Endothelial cell of umbilical vein (primary cell): Measurements from ENCODE around the gene PAX8. TPM values are rescaled to one million over a fixed set of nuclear protein-coding genes. Genes with fewer than 3 reads are reported as not detected.

Source experiments
- BruUV-seq: library from RNA; stranded (reverse); fragments of 400-500 nt; replicated peaks from 2 replicates; lab custom pipeline; 2021; lab: Mats Ljungman, UMichigan
- CTCF ChIA-PET: fragments of 300-600, 350-600 bp; sonication (Branson Sonifier 250); formaldehyde crosslinking; loops from one replicate; lab custom pipeline; 2021; ENCODE audit warnings: antibody characterized with exemption, inconsistent platforms; lab: Charles Lee
- POLR2A ChIA-PET: fragments of 300-600, 350-600 bp; sonication (Branson Sonifier 250); formaldehyde crosslinking; loops from one replicate; lab custom pipeline; 2021; ENCODE audit warnings: antibody characterized with exemption, inconsistent platforms; lab: Charles Lee
- DNase-seq: peaks from one replicate; pipeline ENCODE4 v3.0.0-alpha.2; 2011; ENCODE audit warnings: low read depth, low spot score
- FAIRE-seq: peaks from 2 replicates; lab custom pipeline; 2011; peaks lifted over from hg19 to GRCh38; lab: Jason Lieb, UNC
- H2AFZ ChIP-seq: 2 replicates; pipeline ENCODE4 v1.6.0; 2012; ENCODE audit warnings: low read depth, low read length, control low read depth, inconsistent platforms
- H3K27ac ChIP-seq: 2 replicates; pipeline ENCODE4 v1.5.1; 2011; ENCODE audit warnings: low read depth, mild to moderate bottlenecking, control low read depth, low read length, moderate library complexity; ENCODE audit not compliant: insufficient read depth
- H3K27me3 ChIP-seq, 2 experiments: 2 replicates each; pipeline versions ENCODE4 v1.6.0 to v1.6.1; 2011; ENCODE audit warnings: low read length in 2 of 2, mixed read lengths in 1 of 2; ENCODE audit not compliant: control insufficient read depth in 2 of 2, insufficient read depth in 2 of 2
- H3K36me3 ChIP-seq, 2 experiments: 2 replicates in 1 of 2; 3 replicates in 1 of 2; pipeline ENCODE4 v1.5.1; 2011; ENCODE audit warnings: low read length in 2 of 2, mild to moderate bottlenecking in 1 of 2, moderate library complexity in 1 of 2; ENCODE audit not compliant: control insufficient read depth in 2 of 2, insufficient read depth in 2 of 2; ENCODE audit errors: extremely low read depth in 1 of 2
- H3K4me1 ChIP-seq: 3 replicates; pipeline ENCODE4 v1.5.1; 2011; ENCODE audit warnings: mild to moderate bottlenecking, low read length; ENCODE audit not compliant: control insufficient read depth, insufficient read depth; ENCODE audit errors: extremely low read depth
- H3K4me2 ChIP-seq: 2 replicates; pipeline ENCODE4 v1.6.1; 2011; ENCODE audit warnings: low read length, control low read depth, mixed read lengths; ENCODE audit not compliant: insufficient read depth
- H3K4me3 ChIP-seq, 3 experiments: fragments of 200-600 bp in 1 of 3; sonication (generic), shearing (Covaris generic) in 1 of 3; replicated peaks in 1 of 3; 2 replicates each; pipeline ENCODE4 v1.5.1; 2011 to 2016; ENCODE audit warnings: control low read depth in 3 of 3, low read length in 3 of 3, mild to moderate bottlenecking in 2 of 3, inconsistent platforms in 1 of 3, low read depth in 1 of 3, moderate library complexity in 1 of 3; ENCODE audit not compliant: insufficient read depth in 1 of 3
- H3K79me2 ChIP-seq: 2 replicates; pipeline ENCODE4 v1.6.0; 2012; ENCODE audit warnings: low read length, inconsistent platforms; ENCODE audit not compliant: control insufficient read depth, insufficient read depth
- H3K9ac ChIP-seq: replicated peaks from 2 replicates; pipeline ENCODE3; 2011; ENCODE audit warnings: low read length, control low read depth; ENCODE audit not compliant: insufficient read depth; ENCODE audit errors: extremely low read depth
- H3K9me1 ChIP-seq: replicated peaks from 3 replicates; pipeline ENCODE4 v1.6.0; 2011; ENCODE audit warnings: mild to moderate bottlenecking, low read length; ENCODE audit not compliant: control insufficient read depth, insufficient read depth; ENCODE audit errors: extremely low read depth
- H3K9me3 ChIP-seq: replicated peaks from 2 replicates; pipeline ENCODE4 v1.5.1; 2012; ENCODE audit warnings: low read length, inconsistent platforms; ENCODE audit not compliant: control insufficient read depth, insufficient read depth
- H4K20me1 ChIP-seq: replicated peaks from 2 replicates; pipeline ENCODE3; 2011; ENCODE audit warnings: mild to moderate bottlenecking, low read length; ENCODE audit not compliant: control insufficient read depth, insufficient read depth; ENCODE audit errors: extremely low read depth
- CTCF ChIP-seq, 2 donors: IDR thresholded peaks; 1 replicate in 1 of 2; 2 replicates in 1 of 2; pipeline ENCODE4 v1.5.1; 2011; ENCODE audit warnings: low read length in 2 of 2, mild to moderate bottlenecking in 2 of 2, moderate library complexity in 2 of 2, control low read depth in 1 of 2, inconsistent platforms in 1 of 2, low read depth in 1 of 2; ENCODE audit not compliant: insufficient read depth in 1 of 2; ENCODE audit errors: extremely low read depth in 1 of 2
- EZH2 ChIP-seq: IDR thresholded peaks from 2 replicates; pipeline ENCODE4 v1.6.1; 2012; ENCODE audit warnings: borderline replicate concordance, low read depth, mild to moderate bottlenecking, moderate library complexity, low read length, inconsistent platforms; ENCODE audit not compliant: severe bottlenecking
- FOS ChIP-seq: IDR thresholded peaks from 2 replicates; pipeline ENCODE4 v1.6.1; 2011; ENCODE audit warnings: mild to moderate bottlenecking, low read length, moderate library complexity, borderline replicate concordance; ENCODE audit not compliant: insufficient read depth
- GATA2 ChIP-seq: IDR thresholded peaks from 2 replicates; pipeline ENCODE4 v1.7.0; 2011; ENCODE audit warnings: low read depth, mild to moderate bottlenecking, moderate library complexity, mixed read lengths, low read length; ENCODE audit not compliant: insufficient read length, insufficient read depth
- JUN ChIP-seq: IDR thresholded peaks from 2 replicates; pipeline ENCODE4 v1.6.1; 2011; ENCODE audit warnings: borderline replicate concordance, low read depth; ENCODE audit not compliant: insufficient read length, insufficient read depth
- MAX ChIP-seq: IDR thresholded peaks from 2 replicates; pipeline ENCODE4 v1.6.1; 2011; ENCODE audit not compliant: insufficient read depth, insufficient read length
- MYC ChIP-seq: IDR thresholded peaks from one replicate; pipeline ENCODE4 v1.6.1; 2011; ENCODE audit warnings: mild to moderate bottlenecking, low read depth, low read length
- POLR2A ChIP-seq: IDR thresholded peaks from 2 replicates; pipeline ENCODE4 v1.6.1; 2012; ENCODE audit warnings: low read depth, mild to moderate bottlenecking, control low read depth, low read length
- POLR2AphosphoS5 ChIP-seq: IDR thresholded peaks from 2 replicates; pipeline ENCODE4 v1.6.1; 2012; ENCODE audit warnings: low read depth, mild to moderate bottlenecking, control low read depth, low read length, moderate library complexity; ENCODE audit not compliant: insufficient read depth
- dilution Hi-C: fragments of 300-500 bp; cut with MboI; formaldehyde crosslinking; loops from one replicate; pipeline ENCODE4 v1.15.0; 2019; ENCODE audit warnings: low sequenced_read_pairs; ENCODE audit not compliant: extremely low pct_ligation_motif_present
- intact Hi-C: fragments of 100-400 bp; cut with micrococcal nuclease; formaldehyde crosslinking; loops from one replicate; pipeline ENCODE4 v1.10.0; 2022
- polyA plus RNA-seq, 4 experiments: library from polyadenylated mRNA; depleted of rRNA in 3 of 4; stranded (reverse) in 3 of 4; unstranded in 1 of 4; fragments of >200 nt; gene quantifications; 2 replicates each; pipeline versions ENCODE4 v1.2.1 to v1.2.3, GENCODE V29; 2011 to 2012; ENCODE audit warnings: missing spikeins in 1 of 4
- total RNA-seq: library from RNA; stranded (reverse); gene quantifications from 2 replicates; pipeline ENCODE4 v1.2.3, GENCODE V29; 2021

Gene PAX8
- total and polyA plus RNA-seq, 2 donors (not counting 3 experiments of a cell fraction or from before 2014, with no cell fraction given), result 0.22 to 0.62 TPM

- dilution Hi-C loops (no loop called here), intact Hi-C loops (no loop called here)
- H4K20me1 ChIP-seq, result no peaks in the 10 kb centered on the region
- BruUV-seq, result no TSS peak
- H3K9me1 ChIP-seq, result no peaks in the 10 kb centered on the region
- no peak overlapping the region for H3K9ac ChIP-seq
- TF ChIP-seq MYC (no peak), POLR2A (no peak), POLR2AphosphoS5 (no peak), FOS (no peak), JUN (no peak), EZH2 (no peak), CTCF (IDR thresholded peaks at IDR 0.05; ENCODE audit: extremely low read depth in 1 of 2, insufficient read depth in 1 of 2, low read depth in 1 of 2, low read length in 2 of 2) (no peak), GATA2 (no peak), MAX (no peak)
- no peak overlapping the region for H3K4me2 ChIP-seq
- ChIA-PET POLR2A (no interaction called here), CTCF (interaction anchor here (4.1 kb wide), 1 partner anchor 22 kb away, joined by 15 read pairs; no protein-coding TSS in a partner anchor)
- H3K9me3 ChIP-seq, result no peaks in the 10 kb centered on the region
- no peak overlapping the region for H3K27ac ChIP-seq
- H3K79me2 ChIP-seq, result no peaks in the 10 kb centered on the region
- no peaks in the 10 kb centered on the region for H3K36me3 ChIP-seq
- DNase-seq (no peak), FAIRE-seq (no peak)
- H3K4me1 ChIP-seq, result no peaks in the 10 kb centered on the region
- H3K27me3 ChIP-seq, result peaks cover 0 to 4% of the 10 kb centered on the region in 2 experiments
- H3K4me3 ChIP-seq, result no peak overlapping the region
- H2AFZ ChIP-seq, result no peak overlapping the region
Observed at GRCh38 chr2:113176696-113177355, 101.9 kb downstream of the PAX8 start.
